ENCODE data around the gene SBSN. TPM values are rescaled to one million over a fixed set of nuclear protein-coding genes. Genes with fewer than 3 reads are reported as not detected.

Gene SBSN
- total and polyA plus RNA-seq, 10 of the 15 experiments (the other 5 are each of a cell fraction or from before 2014, with no cell fraction given), result 0.09 TPM; not detected in 9

- Histone ChIP-seq H3K9me3 (replicated peaks; ENCODE audit: control insufficient read depth, insufficient read depth, low read length) (no peaks in the 10 kb centered on the region; the same call in 2 of the 3 replicates), H3K27me3 (replicated peaks in 1 of 2; ENCODE audit: control insufficient read depth in 2 of 2, insufficient read depth in 2 of 2, low read length in 1 of 2) (no peaks in the 10 kb centered on the region; a peak in 2 of 4 replicates), H3K27ac (ENCODE audit: control insufficient read depth, insufficient read depth) (no peak overlapping the region), H3K4me2 (ENCODE audit: control insufficient read depth, insufficient read depth) (no peak overlapping the region), H3K9ac (ENCODE audit: control insufficient read depth, insufficient read depth, low read length) (no peak overlapping the region), H3K79me2 (ENCODE audit: control insufficient read depth, insufficient read depth, low read length) (no peaks in the 10 kb centered on the region), H3K4me3 (no peak overlapping the region), H3K4me1 (ENCODE audit: control insufficient read depth, insufficient read depth, low read length) (peaks cover 25% of the 10 kb centered on the region), H3K36me3 (ENCODE audit: control insufficient read depth in 2 of 2, insufficient read depth in 2 of 2, low read length in 1 of 2) (no peaks in the 10 kb centered on the region; a peak in 1 of 4 replicates), H2AFZ (ENCODE audit: control insufficient read depth, low read depth, low read length) (no peak overlapping the region), H4K20me1 (ENCODE audit: control insufficient read depth, insufficient read depth) (no peaks in the 10 kb centered on the region)
- ChIA-PET RAD21 (ENCODE audit: unreplicated experiment) (no interaction called here), SMC1A (ENCODE audit: uncharacterized antibody, unreplicated experiment) (interaction anchor here (1.4 kb wide), 1 partner anchor 12 kb away, joined by 3 read pairs; no protein-coding TSS in a partner anchor), CTCF (interaction anchor here (1.2 to 1.8 kb wide), 5 partner anchors 8 to 85 kb away, joined by 3 to 5 read pairs (median 4); partner anchors contain the start of gene ETV2), POLR2A (interaction anchor here (1.1 kb wide), 1 partner anchor 10 kb away, joined by 3 read pairs; no protein-coding TSS in a partner anchor)
- in situ Hi-C loops (cut with MboI) (no loop called here), intact Hi-C loops (cut with micrococcal nuclease; ENCODE audit: unreplicated experiment) (no loop called here)
- TF ChIP-seq ATF3 (IDR thresholded peaks at IDR 0.05; ENCODE audit: borderline replicate concordance, extremely low read depth, low read depth, low read length), result no peak
- TF ChIP-seq BCL3 (IDR thresholded peaks at IDR 0.05; ENCODE audit: borderline replicate concordance, insufficient read depth, low read depth, low read length, poor library complexity, severe bottlenecking), result no peak
- no peak for TF ChIP-seq TAF1 (IDR thresholded peaks at IDR 0.05; ENCODE audit: borderline replicate concordance, low read depth, low read length)
- TF ChIP-seq NFXL1 (IDR thresholded peaks at IDR 0.05; ENCODE audit: borderline replicate concordance), result no peak
- no peak for TF ChIP-seq DPF2 (IDR thresholded peaks at IDR 0.05)
- TF ChIP-seq BACH1 (IDR thresholded peaks at IDR 0.05; ENCODE audit: borderline replicate concordance), result no peak
- TF ChIP-seq NR2C2 (IDR thresholded peaks at IDR 0.05; ENCODE audit: borderline replicate concordance, control insufficient read depth, insufficient read length, low read depth), result no peak
- TF ChIP-seq MEF2A (IDR thresholded peaks at IDR 0.05; ENCODE audit: insufficient read depth, low read depth, low read length), result no peak
- no peak for FAIRE-seq
- DNase-seq (ENCODE audit: low read depth, low spot score), result no peak
- no TSS peak for BruUV-seq (replicated peaks)
- no peak for ATAC-seq
- WGBS (ENCODE audit: insufficient coverage, insufficient replicate concordance, low lambda C conversion rate, missing lambda C conversion rate), result 75% methylated on average over 16 of the region's 16 CpGs
Observed at GRCh38 chr19:35556846-35557538, 28.9 kb upstream of the SBSN start.

Data from GM12878 (cell line).